K562 (cell line): ENCODE measurements around the gene DHRS11. TPM values are rescaled to one million over a fixed set of nuclear protein-coding genes. Genes with fewer than 3 reads are reported as not detected.

Experiments
- ATF1 ChIP-seq, 2 experiments: fragments of 450-650 bp in 1 of 2; IDR thresholded peaks; 2 replicates each; pipeline ENCODE4 v1.6.1; 2016; ENCODE audit warnings: missing compliant biosample characterization in 1 of 2, missing genetic modification characterization in 1 of 2
- BRF2 ChIP-seq: IDR thresholded peaks from 3 replicates; pipeline ENCODE4 v1.6.1; 2011; ENCODE audit warnings: borderline replicate concordance, mild to moderate bottlenecking; ENCODE audit not compliant: insufficient read length, insufficient read depth
- CBFA2T3 ChIP-seq: fragments of 450-650 bp; IDR thresholded peaks from 2 replicates; pipeline ENCODE4 v1.6.1; 2017
- FOSL1 ChIP-seq: fragments of 200-800 bp; sonication (Bioruptor generic); conservative IDR thresholded peaks from 2 replicates; pipeline ENCODE4 v1.6.1; 2016; ENCODE audit warnings: missing genetic modification characterization, missing compliant biosample characterization
- HES1 ChIP-seq: fragments of 450-650 bp; IDR thresholded peaks from 2 replicates; pipeline ENCODE4 v1.6.1; 2016; ENCODE audit warnings: low read depth, mild to moderate bottlenecking, moderate library complexity
- HMG20A ChIP-seq: fragments of 450-650 bp; formaldehyde crosslinking; conservative IDR thresholded peaks from 2 replicates; pipeline ENCODE4 v1.4.0; 2020; ENCODE audit warnings: mild to moderate bottlenecking, mixed read lengths
- JUN ChIP-seq, 2 experiments: sonication (generic) in 1 of 2; formaldehyde crosslinking in 1 of 2; IDR thresholded peaks; 2 replicates each; pipeline versions ENCODE4 v1.6.1 to v1.8.0; 2012 to 2022; ENCODE audit warnings: borderline replicate concordance in 2 of 2, mild to moderate bottlenecking in 2 of 2, improper control_type of control experiment in 1 of 2, low read depth in 1 of 2, low read length in 1 of 2, missing genetic modification reagents in 1 of 2
- JUNB ChIP-seq: fragments of 450-650 bp; formaldehyde crosslinking; conservative IDR thresholded peaks from 2 replicates; pipeline ENCODE4 v1.4.0; 2020; ENCODE audit warnings: mild to moderate bottlenecking
- NFE2 ChIP-seq: IDR thresholded peaks from 2 replicates; pipeline ENCODE4 v1.6.1; 2014; ENCODE audit warnings: antibody characterized with exemption, low read depth
- NRF1 ChIP-seq, 2 experiments: fragments of 450-650 bp; IDR thresholded peaks in 1 of 2; conservative IDR thresholded peaks in 1 of 2; 2 replicates each; pipeline ENCODE4 v1.6.1; 2014; ENCODE audit warnings: mild to moderate bottlenecking in 2 of 2
- RBM25 ChIP-seq: fragments of 200-400 bp; formaldehyde crosslinking; IDR thresholded peaks from 2 replicates; pipeline ENCODE4 v1.6.1; 2018; ENCODE audit warnings: low read length, low read depth, moderate library complexity; ENCODE audit not compliant: severe bottlenecking
- SIX5 ChIP-seq, 2 experiments: IDR thresholded peaks; 2 replicates each; pipeline ENCODE4 v1.6.1; 2011; ENCODE audit warnings: low read length in 2 of 2, borderline replicate concordance in 1 of 2, low read depth in 1 of 2, mild to moderate bottlenecking in 1 of 2, moderate library complexity in 1 of 2; ENCODE audit not compliant: insufficient read depth in 1 of 2
- SMARCC2 ChIP-seq: fragments of 450-650 bp; IDR thresholded peaks from 2 replicates; pipeline ENCODE4 v1.6.1; 2017; ENCODE audit warnings: antibody characterized with exemption, moderate library complexity, mild to moderate bottlenecking, low read depth
- SMARCE1 ChIP-seq: fragments of 450-650 bp; IDR thresholded peaks from 2 replicates; pipeline ENCODE4 v1.7.1; 2016; ENCODE audit warnings: mild to moderate bottlenecking
- TBP ChIP-seq: optimal IDR thresholded peaks from 2 replicates; pipeline ENCODE3; 2011; ENCODE audit warnings: low read depth, low read length, improper control_type of control experiment
- TEAD4 ChIP-seq, 2 experiments: sonication (generic) in 1 of 2; formaldehyde crosslinking in 1 of 2; IDR thresholded peaks; 2 replicates each; pipeline versions ENCODE4 v1.6.1 to v1.8.0; 2012 to 2022; ENCODE audit warnings: borderline replicate concordance in 1 of 2, inconsistent platforms in 1 of 2, low read length in 1 of 2, mild to moderate bottlenecking in 1 of 2, missing genetic modification reagents in 1 of 2
- ZC3H4 ChIP-seq: sonication (generic); formaldehyde crosslinking; IDR thresholded peaks from 2 replicates; pipeline ENCODE4 v1.9.0; 2021; ENCODE audit warnings: missing genetic modification reagents, borderline replicate concordance
- ZKSCAN3 ChIP-seq: fragments of 250-450 bp; sonication (Bioruptor Pico); IDR thresholded peaks from 2 replicates; pipeline ENCODE4 v1.4.0; 2020
- ZNF592 ChIP-seq: fragments of 450-650 bp; IDR thresholded peaks from 2 replicates; pipeline ENCODE4 v1.6.1; 2017; ENCODE audit warnings: antibody characterized with exemption, mild to moderate bottlenecking
- ZNF644 ChIP-seq: fragments of 200-800 bp; sonication (Bioruptor generic); IDR thresholded peaks from 2 replicates; pipeline ENCODE4 v1.6.1; 2016; ENCODE audit warnings: low read depth, missing genetic modification characterization, missing compliant biosample characterization
- ZNF766 ChIP-seq: fragments of 200-800 bp; sonication (Bioruptor generic); conservative IDR thresholded peaks from 2 replicates; pipeline ENCODE4 v1.6.1; 2016; ENCODE audit warnings: missing genetic modification characterization, missing compliant biosample characterization
- polyA plus RNA-seq, 8 experiments: library from polyadenylated mRNA; depleted of rRNA in 4 of 8; stranded (reverse) in 5 of 8; unstranded in 3 of 8; fragments of >200 nt; fragmentation: Nextera tagmentation in 2 of 8; fragmentation: Illumina TruSeq in 1 of 8; extraction: Ambion mirVana in 2 of 8; extraction: Trizol in 1 of 8; gene quantifications; 2 replicates each; pipeline versions ENCODE4 v1.2.1 to v1.2.3, GENCODE V29; 2011 to 2014; ENCODE audit warnings: inconsistent platforms in 1 of 8, missing spikeins in 1 of 8
- total RNA-seq, 7 experiments: library from RNA; depleted of rRNA in 6 of 7; stranded (reverse); fragments of >200 nt in 6 of 7; fragmentation: Illumina TruSeq in 2 of 7; extraction: Trizol in 2 of 7; gene quantifications; 2 replicates each; pipeline versions ENCODE4 v1.2.1 to v1.2.3, GENCODE V29; 2011 to 2021; ENCODE audit warnings: low replicate concordance in 1 of 7

Gene DHRS11
- total and polyA plus RNA-seq, 9 of the 15 experiments (the other 6 are each of a cell fraction or from before 2014, with no cell fraction given): 15.2 to 123 (median 59.8) TPM

- TF ChIP-seq ATF1 (CRISPR knock-in tag; IDR thresholded peaks at IDR 0.05): no peak
- TF ChIP-seq ATF1 (tag; IDR thresholded peaks at IDR 0.05): peak; percentile 32; the same call in 1 of the 2 replicates
- TF ChIP-seq JUN (IDR thresholded peaks at IDR 0.05; ENCODE audit: borderline replicate concordance, low read depth, low read length): peak; percentile 41; the same call in 1 of the 2 replicates
- no peak for TF ChIP-seq JUN (CRISPR knock-in tag; IDR thresholded peaks at IDR 0.05; ENCODE audit: borderline replicate concordance)
- TF ChIP-seq TBP: no peak
- TF ChIP-seq HES1: no peak
- peak; percentile 93 for TF ChIP-seq NFE2
- TF ChIP-seq ZNF766: peak; percentile 53; the same call in 1 of the 2 replicates
- TF ChIP-seq BRF2: no peak
- 0 out of 2 replicates have a peak, but pooled peaks have one; percentile 22 for TF ChIP-seq TEAD4 (IDR thresholded peaks at IDR 0.05; ENCODE audit: low read length)
- TF ChIP-seq TEAD4 (CRISPR knock-in tag; IDR thresholded peaks at IDR 0.05; ENCODE audit: borderline replicate concordance): no peak
- no peak for TF ChIP-seq JUNB (CRISPR knock-in tag)
- TF ChIP-seq SIX5 (IDR thresholded peaks at IDR 0.05; ENCODE audit: borderline replicate concordance in 1 of 2, insufficient read depth in 1 of 2, low read depth in 1 of 2, low read length in 2 of 2): no peak
- TF ChIP-seq ZNF592: peak; percentile 89
- TF ChIP-seq SMARCC2: 0 out of 2 replicates have a peak, but pooled peaks have one; percentile 45
- TF ChIP-seq FOSL1 (tag): peak; percentile 66
- 0 out of 2 replicates have a peak, but pooled peaks have one; percentile 25 for TF ChIP-seq CBFA2T3
- TF ChIP-seq RBM25: no peak
- TF ChIP-seq HMG20A (CRISPR knock-in tag): no peak
- TF ChIP-seq ZNF644 (tag): 0 out of 2 replicates have a peak, but pooled peaks have one; percentile 54
- peak; percentile 31; the same call in 1 of the 2 replicates for TF ChIP-seq SMARCE1
- TF ChIP-seq ZKSCAN3: no peak
- peak; percentile 46 to 63 for TF ChIP-seq NRF1 (conservative IDR thresholded peaks at IDR 0.05 in 1 of 2, IDR thresholded peaks at IDR 0.05 in 1 of 2)
- no peak for TF ChIP-seq ZC3H4 (CRISPR knock-in tag)
These were observed 19.8 kb downstream of the DHRS11 start (continued) for GRCh38 chr17:36611345-36612072.
